Measurements from ENCODE around the gene TMEM255B. TPM values are rescaled to one million over a fixed set of nuclear protein-coding genes. Genes with fewer than 3 reads are reported as not detected.
A peak's percentile ranks its signal among the peaks of the same experiment; 100 is the strongest.
"Not testable (repeated sequence)": the region's sequence is repeated elsewhere in the genome, so short reads cannot be mapped to it uniquely, and the experiment has no call there.

TMEM255B gene
- polyA plus RNA-seq, 3 donors = 4.6 to 7.0 (median 4.8) TPM

DNA sequence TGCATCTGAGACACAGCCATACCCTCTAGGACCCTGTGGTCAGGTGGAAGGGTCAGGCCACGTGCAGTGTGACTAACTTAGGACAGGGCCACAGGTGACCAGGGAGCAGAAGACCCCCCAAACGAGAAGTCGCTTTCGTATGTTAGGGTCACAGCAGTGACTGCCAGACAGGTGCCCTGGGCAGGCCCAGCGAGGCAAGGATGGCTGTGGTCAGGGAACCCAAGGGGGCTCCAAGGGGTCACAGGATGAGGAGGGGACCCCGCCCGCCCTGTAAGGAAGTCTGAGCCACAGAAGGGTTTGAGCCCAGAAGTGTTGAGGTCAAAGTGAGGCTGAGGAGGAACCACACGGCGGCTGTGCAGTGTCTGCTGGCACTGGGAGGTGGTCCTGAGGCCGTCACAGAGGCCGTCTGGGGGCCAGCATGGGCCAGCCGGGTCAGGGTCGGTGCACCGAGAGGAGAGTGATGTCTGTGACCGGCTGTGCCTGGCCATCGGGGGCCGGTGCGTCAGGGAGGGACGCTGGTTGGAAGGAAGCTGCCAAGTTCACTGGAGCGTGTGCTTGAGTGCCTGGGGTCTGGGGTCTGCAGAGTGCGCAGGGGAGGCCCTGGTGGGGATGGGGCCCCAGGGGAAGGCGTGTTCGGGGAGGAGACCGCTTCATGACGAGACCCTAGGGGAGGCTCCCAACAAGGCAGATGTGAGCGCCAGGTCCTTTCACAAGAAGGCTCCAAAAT is 24.8 kb upstream of the TMEM255B start:
- no peak for DNase-seq (ENCODE audit: low read depth in 3 of 3, low spot score in 2 of 3)

- DNase-seq (ENCODE audit: low read depth in 3 of 3, low spot score in 2 of 3) = no peak
Observed at GRCh38 chr13:113734826-113735125, 24.2 kb upstream of the TMEM255B start.

DNA sequence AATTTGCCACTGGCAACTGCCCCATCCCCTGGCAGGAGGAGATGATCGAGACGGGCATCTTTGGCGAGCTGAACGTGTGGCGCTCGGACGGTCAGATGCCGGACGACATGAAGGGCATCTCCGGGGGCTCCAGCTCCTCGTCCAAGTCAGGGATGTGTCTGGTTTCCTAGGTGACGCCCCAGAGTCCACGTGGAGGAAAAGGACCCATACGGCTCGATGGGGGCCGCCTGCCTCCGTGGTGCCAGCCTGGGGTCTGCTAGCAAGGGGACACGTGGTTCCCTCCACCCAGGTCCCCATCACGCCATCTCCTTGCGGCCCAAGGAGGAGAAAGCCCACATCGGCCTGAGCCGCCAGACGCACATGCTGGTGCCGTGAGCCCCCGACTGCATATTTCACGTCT is 23.8 kb upstream of the TMEM255B start:
- no peak for DNase-seq (ENCODE audit: low read depth in 3 of 3, low spot score in 2 of 3)

DNA sequence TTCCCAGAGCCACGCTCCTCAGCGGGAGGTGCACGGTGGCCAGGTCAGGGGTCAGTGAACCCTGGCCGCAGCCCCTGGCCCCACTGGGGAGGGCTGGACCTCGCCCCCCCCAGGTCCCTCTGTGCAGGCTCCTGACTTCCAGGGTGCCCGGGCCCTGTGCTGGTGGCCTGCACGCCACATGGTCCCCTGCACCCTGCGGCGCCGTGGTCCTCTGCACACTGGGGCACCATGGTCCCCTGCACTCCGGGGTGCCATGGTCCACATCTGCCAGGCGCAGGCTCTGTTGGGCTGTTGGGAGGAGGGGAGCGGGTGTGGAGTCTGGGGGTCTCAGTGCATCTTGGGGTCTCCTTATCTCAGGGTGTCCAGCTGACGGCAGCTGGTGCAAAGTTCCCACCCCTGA is 23.3 kb upstream of the TMEM255B start:
- no peak for DNase-seq (ENCODE audit: low read depth in 3 of 3, low spot score in 2 of 3)

DNA sequence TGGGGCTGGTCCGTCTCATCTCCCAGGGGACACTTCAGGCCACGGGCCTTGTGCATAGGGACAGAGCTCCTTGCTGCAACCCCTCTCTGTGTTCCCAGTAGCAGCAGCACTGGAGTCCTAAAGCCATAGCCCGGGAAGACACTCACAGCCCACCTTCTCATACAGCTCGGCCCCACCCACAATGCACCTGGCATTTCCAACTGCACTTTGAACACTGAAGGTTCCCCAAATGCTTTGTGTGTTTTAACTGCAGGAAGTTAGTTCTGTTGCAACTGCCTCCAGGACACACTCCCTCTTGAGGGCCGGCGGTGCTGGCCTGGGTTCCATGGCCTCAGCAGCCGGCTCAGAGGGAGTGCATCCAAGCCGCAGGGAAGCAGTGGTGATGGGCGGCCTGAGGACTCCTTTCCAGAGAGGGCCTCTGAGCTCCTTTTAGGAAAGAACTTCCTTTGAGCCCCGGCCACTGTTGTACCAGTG is 22.7 kb upstream of the TMEM255B start:
- DNase-seq (ENCODE audit: low read depth in 3 of 3, low spot score in 2 of 3) = no peak

DNA sequence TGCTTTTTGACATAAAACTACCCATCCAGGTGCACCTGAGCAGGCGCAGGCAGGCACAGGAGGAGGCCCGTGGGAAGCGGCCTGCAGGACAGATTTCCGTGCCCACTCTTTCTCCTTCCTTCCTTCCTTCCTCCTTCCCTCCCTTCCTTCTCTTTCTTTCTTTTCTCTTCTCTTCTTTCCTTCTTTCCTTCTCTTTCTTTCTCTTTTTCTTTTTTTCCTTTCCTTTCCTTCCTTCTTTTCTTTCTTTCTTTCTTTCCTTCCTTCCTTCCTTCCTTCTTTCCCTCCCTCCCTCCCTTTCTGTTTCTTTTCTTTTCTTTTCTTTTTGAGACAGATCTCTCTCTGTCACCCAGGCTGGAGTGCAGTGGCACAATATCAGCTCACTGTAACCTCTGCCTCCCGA is 21.2 kb upstream of the TMEM255B start:
- DNase-seq (ENCODE audit: low read depth in 3 of 3, low spot score in 2 of 3) = no peak

DNA sequence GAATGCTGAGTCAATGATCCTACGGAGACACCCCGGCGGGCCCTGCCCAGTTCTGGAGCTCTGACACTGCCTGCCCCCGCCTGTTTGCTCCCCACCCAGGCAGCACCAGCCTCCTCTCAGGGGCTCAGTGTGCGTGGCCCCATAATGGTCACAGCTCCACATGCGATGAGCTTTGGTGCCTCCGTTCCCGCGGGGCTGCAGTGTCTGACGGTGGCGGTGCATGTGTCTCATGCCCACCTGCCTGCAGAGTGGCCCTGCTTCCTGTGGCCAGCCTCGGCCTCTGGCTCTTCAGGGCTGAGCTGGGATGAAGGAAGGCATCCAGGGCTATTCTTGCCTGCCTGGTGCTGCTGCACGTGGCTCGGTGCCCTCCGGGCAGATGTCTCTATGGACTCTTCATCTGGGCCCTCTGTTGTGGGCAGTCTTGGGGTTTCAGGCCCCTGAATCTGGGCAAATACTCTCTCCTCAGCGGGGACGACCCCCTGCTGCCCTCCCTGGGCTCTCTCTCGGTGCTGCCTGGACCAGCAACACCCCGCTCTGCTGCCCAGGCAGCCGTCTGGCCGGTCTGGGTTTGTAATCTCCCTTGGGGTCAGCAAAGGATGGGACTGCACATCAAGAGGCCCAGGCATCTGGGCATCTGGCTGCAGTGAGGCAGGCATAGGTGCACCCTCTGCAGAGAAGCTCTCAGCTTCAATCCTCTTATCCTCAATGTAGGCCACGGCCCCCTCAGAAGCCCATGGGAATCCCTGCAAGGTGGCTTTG is 19.3 kb upstream of the TMEM255B start:
- no peak for DNase-seq (ENCODE audit: low read depth in 3 of 3, low spot score in 2 of 3)

GRCh38 chr13:113740286-113740556 is 18.8 kb upstream of the TMEM255B start:
- DNase-seq (ENCODE audit: low read depth in 3 of 3, low spot score in 2 of 3) = no peak

DNA sequence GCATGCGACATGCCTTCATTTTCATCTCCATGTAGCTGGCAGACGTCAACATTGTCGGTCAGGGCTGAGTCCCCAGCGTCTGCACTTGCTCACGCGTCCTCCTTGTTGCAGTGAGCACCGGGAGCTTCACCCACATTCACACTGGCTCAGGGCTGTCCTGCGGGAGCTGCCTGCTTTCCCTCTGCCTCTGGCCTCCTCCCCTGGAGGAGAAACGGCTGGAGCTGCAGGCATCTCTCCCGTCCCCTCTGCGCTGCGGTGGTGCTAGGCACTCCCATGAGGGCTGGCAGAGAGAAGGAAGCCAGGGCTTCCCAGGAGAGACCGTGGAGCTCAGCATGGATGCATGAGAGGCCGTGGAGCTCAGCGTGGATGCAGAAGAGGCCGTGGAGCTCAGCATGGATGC is 18.4 kb upstream of the TMEM255B start:
- DNase-seq (ENCODE audit: low read depth in 3 of 3, low spot score in 2 of 3) = no peak

- DNase-seq (ENCODE audit: low read depth in 3 of 3, low spot score in 2 of 3) = no peak
Observed at GRCh38 chr13:113741191-113741668, 17.8 kb upstream of the TMEM255B start.

DNA sequence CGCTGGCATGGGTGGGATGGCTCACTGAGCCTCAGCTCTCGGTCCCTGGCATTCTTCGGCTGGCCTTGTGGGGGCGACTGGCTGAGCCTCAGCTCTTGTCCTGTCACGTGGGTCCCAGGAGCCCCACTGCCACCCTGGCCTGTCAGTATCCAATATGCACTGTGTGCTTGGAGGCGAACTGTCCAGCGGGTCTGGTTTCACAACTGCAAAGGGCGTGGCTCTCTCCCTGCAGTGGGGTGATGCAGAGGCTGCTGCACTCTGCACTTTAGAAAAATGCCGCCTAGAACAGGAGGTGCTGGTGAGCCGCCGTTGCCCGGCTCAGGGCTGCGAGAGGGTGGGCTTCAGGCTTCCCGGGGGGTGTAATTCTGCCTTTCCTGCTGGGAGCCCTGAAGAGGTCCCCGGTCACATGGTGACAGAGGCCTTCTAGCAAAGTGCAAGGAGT is 17.0 kb upstream of the TMEM255B start:
- DNase-seq (ENCODE audit: low read depth in 3 of 3, low spot score in 2 of 3) = peak in 2 of 3 donors; percentile 25 to 55

DNA sequence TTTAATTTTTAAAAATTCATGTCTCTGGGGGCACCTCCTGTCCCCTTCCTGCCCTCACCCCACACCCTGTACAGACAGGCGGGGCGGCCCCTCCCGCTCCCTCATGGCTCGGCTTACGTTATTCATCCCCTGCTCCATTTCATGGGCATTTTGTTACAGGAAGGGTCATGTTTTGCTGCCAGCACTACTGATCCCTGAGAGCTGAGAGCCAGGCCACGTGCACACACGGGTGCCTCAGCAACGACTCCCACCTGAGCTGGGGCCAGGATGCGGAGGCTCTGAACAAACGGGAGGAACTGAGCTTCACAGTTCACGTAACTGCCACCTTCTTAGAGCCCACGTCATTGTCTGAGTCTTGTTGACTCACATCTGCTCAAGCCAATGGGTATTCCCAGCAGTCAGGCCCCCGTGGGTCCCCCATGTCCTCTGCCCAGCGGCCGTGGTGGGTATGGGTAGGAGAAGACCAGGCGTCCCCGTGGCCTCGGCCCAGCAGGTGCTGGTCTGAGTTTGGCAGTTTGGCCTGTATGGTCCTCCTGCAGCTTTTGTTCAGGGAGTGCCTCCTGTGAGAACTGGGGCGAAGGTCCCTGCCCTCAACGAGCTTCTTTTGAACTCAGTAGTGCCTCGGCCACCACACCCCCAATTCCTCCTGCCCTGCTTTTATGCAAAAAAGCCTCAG is 16.4 kb upstream of the TMEM255B start:
- peak in 2 of 3 donors; percentile 32 to 55 for DNase-seq (ENCODE audit: low read depth in 3 of 3, low spot score in 2 of 3)

DNA sequence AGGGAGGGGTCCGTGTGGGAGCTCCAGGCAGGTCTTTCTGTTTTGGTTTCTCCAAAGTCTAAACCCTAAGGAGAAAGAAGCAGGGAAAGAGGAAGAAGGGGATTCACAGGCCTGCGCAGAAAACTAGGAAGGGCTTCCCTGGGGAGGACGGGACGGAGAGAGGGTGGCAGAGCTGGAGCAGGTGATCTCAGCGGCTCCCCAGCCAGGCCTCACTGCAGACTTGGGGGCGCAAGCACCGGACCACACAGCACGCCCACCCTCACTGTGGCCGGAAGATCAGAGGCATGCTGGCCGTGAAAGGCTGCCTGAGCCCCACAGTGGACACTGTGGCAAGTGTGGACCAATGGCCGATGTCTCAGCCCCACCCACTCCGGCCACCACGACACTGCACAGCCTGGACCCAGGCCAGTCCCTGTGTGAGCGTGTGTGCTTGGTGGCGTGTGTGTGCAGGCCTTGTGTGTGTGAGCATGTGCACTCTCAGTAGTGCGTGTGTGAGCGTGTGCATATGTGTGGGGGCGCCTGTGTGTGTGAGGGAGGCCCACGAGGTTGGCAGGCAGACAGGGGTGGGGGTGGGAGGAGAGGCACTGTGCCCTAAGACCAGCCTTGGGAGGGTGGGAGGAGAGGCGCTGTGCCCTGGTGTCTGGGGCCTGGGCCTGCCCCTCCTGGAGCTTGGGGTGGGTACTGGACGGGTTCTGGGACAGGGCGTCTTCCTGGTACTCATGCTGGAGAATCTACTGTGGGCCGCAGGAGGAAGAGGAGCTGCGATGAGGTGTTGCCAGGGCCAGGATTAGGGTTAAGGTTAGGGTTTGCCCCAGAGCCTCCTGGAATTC is 15.4 kb upstream of the TMEM255B start:
- no peak for DNase-seq (ENCODE audit: low read depth in 3 of 3, low spot score in 2 of 3)

GRCh38 chr13:113744197-113745000 is 14.6 kb upstream of the TMEM255B start:
- no peak for DNase-seq (ENCODE audit: low read depth in 3 of 3, low spot score in 2 of 3)

DNA sequence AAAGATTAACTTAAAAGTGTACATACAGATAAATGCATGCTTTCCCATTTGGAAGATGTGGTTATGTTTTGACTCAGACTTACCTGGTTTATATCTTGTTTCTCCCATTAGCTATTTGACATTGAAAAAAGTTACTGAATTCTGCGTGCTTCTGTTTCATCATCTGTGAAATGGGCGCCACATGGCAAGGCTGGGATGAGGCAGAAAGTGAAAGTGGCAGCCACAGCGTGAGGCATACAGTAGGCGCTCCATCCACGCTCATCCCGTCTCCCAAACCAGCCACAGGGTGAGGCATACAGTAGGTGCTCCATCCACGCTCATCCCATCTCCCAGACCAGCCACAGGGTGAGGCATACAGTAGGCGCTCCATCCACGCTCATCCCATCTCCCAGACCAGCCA is 14.0 kb upstream of the TMEM255B start:
- no peak for DNase-seq (ENCODE audit: low read depth in 3 of 3, low spot score in 2 of 3)

GRCh38 chr13:113745500-113746142 is 13.4 kb upstream of the TMEM255B start:
- DNase-seq (ENCODE audit: low read depth in 3 of 3, low spot score in 2 of 3) = not testable (repeated sequence)

DNA sequence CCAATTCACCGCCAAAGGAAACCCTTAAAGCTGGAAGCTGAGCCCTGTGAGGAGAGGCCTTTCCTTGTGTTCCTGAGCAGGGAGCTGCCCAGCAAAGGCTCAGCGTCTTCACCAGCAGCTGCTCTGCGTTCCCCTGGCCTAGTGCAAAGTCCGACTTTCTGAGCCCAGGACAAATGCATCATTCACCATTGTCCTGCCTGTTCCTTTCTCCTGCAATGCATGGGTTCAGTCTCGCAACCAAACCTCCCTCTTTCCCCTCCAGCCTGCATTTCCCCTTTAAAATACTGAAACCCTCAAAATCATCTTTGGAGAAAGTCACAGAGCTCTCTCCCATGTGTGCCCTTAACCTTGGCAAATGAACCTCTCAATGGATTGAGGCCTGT is 12.9 kb upstream of the TMEM255B start:
- DNase-seq (ENCODE audit: low read depth in 3 of 3, low spot score in 2 of 3) = no peak

GRCh38 chr13:113746671-113747070 is 12.4 kb upstream of the TMEM255B start:
- no peak for DNase-seq (ENCODE audit: low read depth in 3 of 3, low spot score in 2 of 3)

GRCh38 chr13:113747291-113747833 is 11.7 kb upstream of the TMEM255B start:
- DNase-seq (ENCODE audit: low read depth in 3 of 3, low spot score in 2 of 3) = no peak
